GM12891 (cell line): ENCODE data around the gene GPR21.

Experiments
- DNase-seq: peaks from one replicate; pipeline ENCODE4 v3.0.0; 2011; ENCODE audit warnings: low spot score; ENCODE audit not compliant: insufficient read length
- FAIRE-seq: peaks from 2 replicates; lab custom pipeline; 2011; peaks lifted over from hg19 to GRCh38; lab: Jason Lieb, UNC
- PAX5 ChIP-seq: IDR thresholded peaks from 2 replicates; pipeline ENCODE4 v1.6.1; 2011; ENCODE audit warnings: low read length, moderate library complexity, mild to moderate bottlenecking; ENCODE audit not compliant: insufficient read depth, severe bottlenecking
- POLR2A ChIP-seq: IDR thresholded peaks from 2 replicates; pipeline ENCODE4 v1.6.1; 2011; ENCODE audit warnings: low read depth, low read length, control low read depth
- POLR2AphosphoS5 ChIP-seq: IDR thresholded peaks from 2 replicates; pipeline ENCODE4 v1.6.1; 2011; ENCODE audit warnings: low read depth, low read length, control low read depth
- POU2F2 ChIP-seq: IDR thresholded peaks from 2 replicates; pipeline ENCODE4 v1.6.1; 2011; ENCODE audit warnings: low read depth, mild to moderate bottlenecking, control low read depth, low read length, moderate library complexity
- SPI1 ChIP-seq: IDR thresholded peaks from 2 replicates; pipeline ENCODE4 v1.6.1; 2011; ENCODE audit warnings: low read depth, low read length, control low read depth
- TAF1 ChIP-seq: IDR thresholded peaks from 2 replicates; pipeline ENCODE4 v1.6.1; 2011; ENCODE audit warnings: low read depth, low read length, control low read depth

Gene GPR21

DNA sequence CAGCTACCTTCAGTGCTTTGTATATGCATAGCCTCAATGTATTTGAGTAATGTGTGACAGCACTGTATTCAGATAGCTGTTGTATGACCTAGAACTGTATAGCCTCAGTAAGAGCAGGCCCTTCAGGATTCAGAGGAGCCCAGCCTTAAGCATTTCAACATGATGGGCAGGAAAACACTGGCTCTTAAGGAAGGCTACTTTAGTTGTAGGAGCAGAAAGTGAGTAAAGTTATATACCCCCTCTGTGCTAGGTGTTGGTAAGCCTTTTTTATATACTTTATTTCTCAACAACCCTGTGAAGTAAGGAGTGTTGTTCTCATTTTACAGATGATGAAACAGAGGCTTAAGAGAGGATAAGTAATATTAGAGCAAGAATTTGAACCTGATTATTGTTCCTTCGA, 1.5 kb upstream of the GPR21 start:
- TF ChIP-seq SPI1 = no peak
- TF ChIP-seq TAF1 = no peak
- TF ChIP-seq POLR2AphosphoS5 = no peak
- TF ChIP-seq POLR2A = no peak
- no peak for TF ChIP-seq POU2F2
- no peak for TF ChIP-seq PAX5
- FAIRE-seq (no peak), DNase-seq (no peak)

DNA sequence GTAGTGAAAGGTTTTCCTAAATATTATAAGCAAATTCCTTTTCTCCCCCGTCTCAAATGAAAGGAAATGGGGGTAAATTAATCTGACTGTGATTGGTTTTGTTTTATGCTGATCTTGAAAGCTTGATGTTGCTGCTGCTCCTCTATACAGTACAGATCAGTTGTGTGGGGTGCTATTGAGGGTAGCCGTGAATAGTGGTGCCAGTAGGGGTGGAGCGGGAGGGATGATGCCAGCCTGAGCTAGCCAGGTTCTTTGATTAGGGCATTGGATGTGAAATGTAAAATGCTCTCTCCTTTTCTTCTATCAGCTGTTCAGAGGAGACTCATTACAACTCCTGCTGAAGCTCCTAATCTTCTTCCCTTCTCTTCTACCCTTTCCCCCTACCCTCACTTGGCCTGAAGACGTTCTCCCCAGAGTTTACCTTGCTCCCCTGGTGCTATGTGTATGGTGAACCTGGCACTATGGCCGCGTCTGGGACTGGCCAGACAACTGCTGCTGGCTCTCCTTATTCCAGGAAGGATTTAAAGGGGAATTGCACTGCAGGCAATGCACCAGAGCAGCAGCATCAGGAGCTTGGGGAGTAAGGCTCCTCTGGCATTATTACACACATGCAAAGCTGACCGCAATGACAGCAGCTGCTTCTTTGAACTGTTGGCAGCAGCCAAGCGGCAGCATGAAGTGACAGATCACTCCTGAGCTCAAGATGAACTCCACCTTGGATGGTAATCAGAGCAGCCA, 566 bp downstream of the GPR21 start:
- TF ChIP-seq SPI1 (no peak), POLR2A (no peak), TAF1 (no peak), POLR2AphosphoS5 (no peak), POU2F2 (no peak), PAX5 (no peak)
- FAIRE-seq (no peak), DNase-seq (no peak)

DNA sequence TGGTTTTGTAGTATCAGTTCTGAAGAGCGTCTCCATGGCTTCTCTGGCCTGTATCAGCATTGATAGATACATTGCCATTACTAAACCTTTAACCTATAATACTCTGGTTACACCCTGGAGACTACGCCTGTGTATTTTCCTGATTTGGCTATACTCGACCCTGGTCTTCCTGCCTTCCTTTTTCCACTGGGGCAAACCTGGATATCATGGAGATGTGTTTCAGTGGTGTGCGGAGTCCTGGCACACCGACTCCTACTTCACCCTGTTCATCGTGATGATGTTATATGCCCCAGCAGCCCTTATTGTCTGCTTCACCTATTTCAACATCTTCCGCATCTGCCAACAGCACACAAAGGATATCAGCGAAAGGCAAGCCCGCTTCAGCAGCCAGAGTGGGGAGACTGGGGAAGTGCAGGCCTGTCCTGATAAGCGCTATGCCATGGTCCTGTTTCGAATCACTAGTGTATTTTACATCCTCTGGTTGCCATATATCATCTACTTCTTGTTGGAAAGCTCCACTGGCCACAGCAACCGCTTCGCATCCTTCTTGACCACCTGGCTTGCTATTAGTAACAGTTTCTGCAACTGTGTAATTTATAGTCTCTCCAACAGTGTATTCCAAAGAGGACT, 1.5 kb downstream of the GPR21 start:
- DNase-seq (no peak), FAIRE-seq (no peak)
- no peak for TF ChIP-seq PAX5
- TF ChIP-seq POLR2AphosphoS5 = no peak

DNA sequence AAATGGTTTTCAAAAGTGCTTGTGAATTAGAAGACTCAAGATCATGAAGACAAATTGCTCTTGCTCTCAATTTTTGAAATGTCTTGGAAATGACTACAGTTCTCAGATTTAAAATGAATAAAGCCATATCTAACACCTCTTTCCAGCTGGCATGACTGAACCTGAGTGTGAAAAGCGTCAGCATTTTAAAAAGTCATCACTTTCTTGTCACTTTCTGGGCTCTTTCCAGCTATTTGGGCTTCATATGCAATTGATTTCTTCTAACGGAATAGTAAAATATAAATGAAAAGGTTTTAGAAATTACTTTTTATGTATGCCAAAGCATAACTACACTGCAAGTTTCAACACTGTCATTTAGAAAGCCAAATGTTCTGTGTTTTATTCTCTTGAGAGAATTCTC, 2.3 kb downstream of the GPR21 start:
- DNase-seq (no peak), FAIRE-seq (no peak)
- TF ChIP-seq PAX5 (no peak), POU2F2 (no peak), TAF1 (no peak), POLR2AphosphoS5 (no peak), SPI1 (no peak), POLR2A (no peak)

DNA sequence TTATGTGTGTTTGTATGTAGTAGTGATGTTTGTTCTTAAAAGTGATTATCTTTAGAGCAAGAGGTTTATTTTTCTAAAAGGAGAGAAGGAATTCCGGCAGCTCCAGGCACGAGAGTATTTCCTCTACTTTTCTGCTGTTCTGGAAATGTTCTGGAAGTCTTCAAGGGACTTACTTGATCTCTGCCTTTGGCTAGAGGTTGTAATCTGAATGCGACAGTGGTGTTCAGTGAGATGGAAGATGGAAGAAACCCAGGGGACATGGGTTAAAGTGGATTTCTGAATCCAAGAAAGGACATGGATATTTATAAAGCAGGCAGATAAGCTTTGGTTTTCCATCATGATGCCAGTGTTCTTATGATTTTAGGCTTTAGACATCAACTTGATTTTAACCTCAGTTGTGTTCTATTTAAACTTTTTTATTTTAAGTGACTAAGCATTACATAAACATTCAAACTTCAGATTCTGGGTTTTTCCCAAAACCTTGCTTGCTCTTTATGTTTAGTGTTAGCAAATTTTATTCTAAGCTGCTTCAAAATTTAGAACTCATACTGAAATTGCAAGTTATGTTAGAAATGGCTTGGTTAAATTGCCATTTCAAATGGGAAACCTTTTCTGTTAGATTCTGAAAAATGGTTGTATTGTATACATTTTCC, 3.6 kb downstream of the GPR21 start:
- FAIRE-seq (no peak), DNase-seq (no peak)
- no peak for TF ChIP-seq SPI1
- TF ChIP-seq POLR2A = no peak
- no peak for TF ChIP-seq TAF1
- no peak for TF ChIP-seq POLR2AphosphoS5
- no peak for TF ChIP-seq POU2F2
- no peak for TF ChIP-seq PAX5

DNA sequence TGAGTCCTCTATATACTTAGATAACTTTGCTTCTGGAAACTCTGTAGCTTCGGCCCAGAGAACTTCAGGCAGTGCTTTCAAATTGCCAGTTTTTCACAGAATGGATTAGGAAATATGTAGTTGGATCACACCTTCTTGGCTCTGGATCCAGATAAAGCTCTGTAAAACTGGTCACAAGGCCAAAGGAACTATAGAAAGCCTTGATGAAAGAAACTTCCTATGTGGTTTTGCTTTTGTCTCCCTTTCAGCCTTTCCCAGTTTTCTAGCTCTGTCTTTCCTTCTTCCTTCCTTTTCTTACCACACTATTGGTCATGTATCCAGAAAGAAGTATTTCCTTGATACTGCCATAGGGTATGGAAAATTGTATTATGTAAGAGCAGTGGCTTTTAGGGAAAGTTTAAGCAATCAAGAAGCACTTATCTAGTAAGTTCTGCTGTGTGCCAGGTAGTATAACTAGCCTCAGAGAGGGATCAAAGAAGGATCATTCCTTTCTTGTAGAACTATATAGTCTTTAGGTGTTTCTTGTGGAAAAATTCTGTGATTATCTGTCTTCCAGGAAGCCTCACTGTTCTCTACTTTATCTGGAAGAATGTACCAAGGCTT, 6.3 kb downstream of the GPR21 start:
- DNase-seq = no peak
- no peak for FAIRE-seq
- TF ChIP-seq SPI1 (no peak), TAF1 (no peak), POU2F2 (no peak), POLR2A (no peak), PAX5 (no peak), POLR2AphosphoS5 (no peak)

DNA sequence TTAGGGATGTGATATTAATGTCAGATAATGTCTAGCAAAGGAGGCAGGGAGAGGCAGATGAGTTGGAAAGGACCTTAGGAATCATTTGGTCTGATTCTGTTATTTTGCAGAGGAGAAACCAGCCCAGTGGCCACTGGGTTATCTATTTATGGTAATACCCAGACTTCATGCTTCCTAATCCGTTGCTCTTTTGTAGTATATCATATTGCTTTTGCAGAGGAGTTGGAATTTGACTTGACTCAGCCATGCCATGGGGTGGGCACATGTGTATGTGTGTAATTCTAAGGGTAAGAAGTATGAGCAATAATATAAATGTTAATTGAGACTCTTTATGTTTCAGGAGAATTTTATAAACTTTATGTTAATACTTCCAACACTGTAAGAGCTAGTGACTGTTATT, 7.3 kb downstream of the GPR21 start:
- no peak for FAIRE-seq
- no peak for DNase-seq
- TF ChIP-seq POLR2AphosphoS5 = no peak
- TF ChIP-seq PAX5 = no peak
- TF ChIP-seq TAF1 = no peak
- no peak for TF ChIP-seq SPI1
- no peak for TF ChIP-seq POLR2A
- TF ChIP-seq POU2F2 = no peak

DNA sequence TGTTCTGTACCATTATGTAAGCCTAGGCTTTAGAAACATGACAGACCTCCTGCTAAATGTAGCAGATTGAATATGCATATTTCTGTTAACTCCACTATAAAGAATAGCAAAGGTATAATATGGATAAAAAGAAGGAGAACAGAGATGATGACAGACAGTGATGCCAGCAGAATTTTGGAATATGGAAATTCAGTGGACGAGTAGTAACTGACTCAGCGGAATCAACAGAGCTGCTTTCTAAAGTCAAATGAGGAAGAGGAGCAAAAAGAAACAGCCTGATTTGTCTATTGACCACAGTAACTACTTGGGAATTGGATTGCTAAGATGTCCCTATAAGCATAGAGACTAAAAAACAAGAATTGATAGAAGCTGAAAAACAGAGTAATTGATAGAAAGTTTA, 8.0 kb downstream of the GPR21 start:
- DNase-seq = no peak
- no peak for TF ChIP-seq POU2F2
- TF ChIP-seq POLR2AphosphoS5 = no peak
- TF ChIP-seq TAF1 = no peak
- no peak for TF ChIP-seq SPI1
- no peak for TF ChIP-seq PAX5
- no peak for TF ChIP-seq POLR2A
- FAIRE-seq = no peak

DNA sequence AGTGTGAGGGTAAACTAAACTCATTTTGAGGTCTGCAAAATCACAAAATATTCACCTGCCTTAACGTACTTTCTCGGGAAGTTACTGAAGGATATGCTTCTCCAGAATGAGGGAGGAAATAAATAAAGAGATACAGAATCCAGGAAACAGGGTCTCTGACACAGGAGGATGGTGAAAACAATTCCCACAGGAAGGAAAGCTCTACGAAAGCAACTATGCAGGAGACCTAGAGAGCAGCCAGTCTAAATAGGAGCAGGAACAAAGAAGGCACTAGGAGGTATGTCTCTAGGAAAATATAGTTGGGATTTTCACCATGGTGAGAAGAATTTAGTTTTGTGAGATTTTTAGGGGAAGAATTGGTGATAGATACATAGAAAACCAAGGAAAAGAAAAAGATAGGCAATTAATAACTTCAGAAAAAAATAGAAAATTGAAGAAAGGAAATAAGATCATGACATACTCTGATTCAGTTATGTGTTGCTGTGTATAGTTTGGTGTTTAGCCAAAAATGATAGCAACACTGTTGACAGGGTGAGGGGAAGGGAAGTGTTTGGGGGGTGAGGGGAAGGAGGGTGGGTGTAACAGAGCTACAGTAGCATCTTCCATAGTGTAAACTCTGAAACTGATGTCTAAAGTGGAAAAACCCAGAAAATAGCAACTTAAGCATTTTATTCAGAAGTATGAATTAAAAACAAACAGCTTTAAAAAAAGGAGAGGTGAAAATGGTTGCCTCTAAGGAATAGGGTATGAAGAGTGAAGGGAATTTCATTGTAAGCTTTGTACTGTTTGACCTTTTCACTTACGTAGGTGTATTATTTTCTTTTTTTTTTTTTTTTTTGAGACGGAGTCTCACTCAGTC, 9.8 kb downstream of the GPR21 start:
- DNase-seq = no peak
- FAIRE-seq = peak; percentile 9
- no peak for TF ChIP-seq TAF1
- no peak for TF ChIP-seq PAX5
- TF ChIP-seq POU2F2 = no peak
- no peak for TF ChIP-seq SPI1
- no peak for TF ChIP-seq POLR2A
- no peak for TF ChIP-seq POLR2AphosphoS5
